GM18858 (cell line): ENCODE results near the gene TULP3.

ENCODE experiments used
- ATAC-seq: cut with Tn5 transposase; IDR thresholded peaks from one replicate; pipeline ENCODE4 v1.9.1; 2021; ENCODE audit not compliant: unreplicated experiment

The TULP3 gene

GRCh38 chr12:2963760-2964292 lies 73.1 kb downstream of the TULP3 start:
- ATAC-seq = no peak

DNA sequence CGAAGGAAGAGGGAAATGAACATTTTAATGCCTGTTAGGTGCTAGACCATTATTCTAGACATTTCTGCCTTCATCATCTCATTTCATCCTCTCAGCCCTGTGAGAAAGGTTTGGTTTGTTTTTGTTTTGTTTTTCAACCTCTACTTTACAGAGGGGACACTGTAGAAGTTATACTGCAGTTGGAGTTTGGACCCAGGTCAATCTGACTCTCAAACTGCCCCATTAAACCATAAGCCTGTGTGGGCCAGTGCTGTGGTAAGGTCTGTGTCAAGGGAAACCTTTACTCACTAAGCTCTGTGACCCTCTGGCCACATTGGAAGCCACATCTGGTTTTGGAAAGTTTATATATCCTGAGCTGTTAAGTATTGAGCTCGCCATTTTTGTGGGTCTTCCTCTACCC lies 77.0 kb downstream of the TULP3 start:
- no peak for ATAC-seq

DNA sequence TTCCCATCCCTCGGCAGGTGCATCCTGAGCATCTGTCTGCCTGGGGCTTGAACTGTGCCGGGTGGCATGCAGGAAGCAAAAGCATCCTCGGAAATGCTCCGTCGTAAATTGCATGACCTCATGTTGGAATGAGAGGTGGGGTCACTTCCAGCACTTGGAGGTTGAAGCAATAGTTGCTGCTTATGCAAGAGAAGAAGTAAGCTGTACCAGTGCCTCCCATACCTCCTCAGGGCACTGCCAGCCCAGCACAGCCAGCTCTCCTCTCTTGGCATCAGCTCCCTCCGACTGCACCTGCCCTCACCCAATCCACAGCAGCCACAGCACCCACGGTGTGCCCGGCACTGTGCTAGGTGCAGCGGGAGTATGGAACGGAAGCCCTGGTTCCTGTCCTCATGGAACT lies 80.1 kb downstream of the TULP3 start:
- no peak for ATAC-seq

DNA sequence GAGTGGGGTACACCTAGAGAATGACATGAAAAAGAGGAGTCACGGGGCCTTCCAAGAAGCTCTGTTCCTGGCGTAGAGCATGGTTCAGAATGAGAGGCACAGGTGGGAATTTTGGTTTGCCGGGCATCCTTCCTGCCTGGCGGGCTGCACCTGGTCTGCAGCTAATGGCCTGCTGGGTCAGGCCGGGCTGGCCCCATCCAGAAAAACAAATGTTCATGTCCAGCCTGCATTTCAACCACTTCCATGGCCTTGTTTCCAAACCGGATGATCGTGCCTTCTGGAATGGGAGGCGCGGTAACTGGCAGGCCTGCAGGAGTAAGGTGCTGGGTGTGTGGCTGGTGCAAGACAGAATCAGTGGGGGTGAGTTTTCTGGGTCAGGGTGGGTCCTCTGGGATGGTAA lies 82.9 kb downstream of the TULP3 start:
- ATAC-seq = no peak

GRCh38 chr12:2974560-2974971 lies 83.9 kb downstream of the TULP3 start:
- ATAC-seq = no peak

GRCh38 chr12:2976581-2976996 lies 85.9 kb downstream of the TULP3 start:
- ATAC-seq = no peak

DNA sequence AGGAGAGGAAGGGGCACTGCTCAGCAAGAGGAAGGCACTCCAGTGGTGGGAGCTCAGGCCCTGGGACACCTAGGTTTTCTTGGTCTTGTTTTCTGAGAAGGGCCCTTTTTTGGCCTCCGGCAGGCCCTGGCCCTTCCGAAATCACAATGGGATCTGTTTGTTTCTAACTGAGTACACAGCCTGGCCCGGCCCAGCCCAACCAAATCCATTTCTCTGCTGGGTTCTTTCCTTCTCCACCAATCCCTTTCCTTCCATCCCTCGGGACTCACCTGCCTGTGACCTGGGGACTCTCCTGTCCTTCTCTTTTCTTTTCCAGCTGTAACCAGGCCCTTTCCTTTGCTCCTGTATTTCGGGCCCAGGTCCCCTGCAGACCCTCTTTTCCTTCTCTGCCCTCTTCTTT lies 87.1 kb downstream of the TULP3 start:
- no peak for ATAC-seq

- ATAC-seq = no peak
Measured at GRCh38 chr12:2979806-2980205, 89.1 kb downstream of the TULP3 start.

DNA sequence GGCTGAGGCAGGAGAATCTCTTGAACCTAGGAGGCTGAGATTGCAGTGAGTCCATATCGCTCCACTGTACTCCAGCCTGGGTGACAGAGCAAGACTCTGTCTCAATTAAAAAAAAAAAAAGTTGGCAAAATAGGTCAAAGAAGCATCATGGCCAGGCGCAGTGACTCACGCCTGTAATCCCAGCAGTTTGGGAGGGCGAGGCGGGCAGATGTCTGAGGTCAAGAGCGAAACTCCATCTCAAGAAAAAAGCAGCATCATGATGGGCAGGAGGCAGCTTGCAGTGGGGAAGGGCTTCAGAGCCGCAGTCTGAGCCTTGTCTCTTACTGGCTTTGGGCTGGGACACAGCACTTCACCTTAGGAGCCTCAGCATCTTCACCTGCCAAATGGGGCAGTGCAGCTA lies 89.9 kb downstream of the TULP3 start:
- ATAC-seq = no peak

- ATAC-seq = no peak
Measured at GRCh38 chr12:2982361-2982760, 91.7 kb downstream of the TULP3 start.

DNA sequence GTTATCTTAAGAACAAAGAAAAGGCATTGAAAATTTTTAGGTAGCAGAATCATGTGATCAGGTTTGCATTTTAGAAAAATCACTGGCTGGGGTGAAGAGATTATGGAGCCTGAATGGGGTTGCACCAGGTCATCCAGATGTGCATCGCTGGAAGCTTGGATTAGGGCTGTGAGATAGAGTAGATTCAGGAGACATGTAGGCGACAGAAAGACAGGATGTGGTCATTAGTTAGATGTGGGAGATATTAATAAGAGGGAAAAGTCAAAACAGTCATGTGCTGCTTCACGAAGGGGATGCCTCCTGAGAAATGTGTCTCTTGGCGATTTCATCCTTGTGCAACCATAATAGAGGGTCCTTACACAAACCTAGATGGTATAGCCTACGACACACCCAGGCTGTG lies 93.6 kb downstream of the TULP3 start:
- ATAC-seq = no peak

DNA sequence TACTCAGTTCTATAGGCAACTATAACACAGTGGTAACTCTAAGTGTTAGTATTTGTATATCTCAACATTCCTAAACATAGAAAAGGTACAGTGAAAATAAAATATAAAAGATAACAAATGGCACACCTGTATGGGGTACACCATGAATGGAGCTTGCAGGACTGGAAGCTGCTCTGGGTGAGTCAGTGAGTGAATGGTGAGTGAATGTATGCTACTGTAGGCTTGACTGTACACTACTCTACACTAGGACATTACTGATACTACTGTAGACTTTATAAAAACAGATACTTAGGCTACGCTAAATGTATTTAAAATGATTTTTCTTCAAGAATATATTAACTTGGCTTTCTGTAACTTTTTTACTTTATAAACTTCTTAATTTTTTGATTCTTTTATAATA lies 94.0 kb downstream of the TULP3 start:
- no peak for ATAC-seq

GRCh38 chr12:2986876-2987275 lies 96.2 kb downstream of the TULP3 start:
- no peak for ATAC-seq

DNA sequence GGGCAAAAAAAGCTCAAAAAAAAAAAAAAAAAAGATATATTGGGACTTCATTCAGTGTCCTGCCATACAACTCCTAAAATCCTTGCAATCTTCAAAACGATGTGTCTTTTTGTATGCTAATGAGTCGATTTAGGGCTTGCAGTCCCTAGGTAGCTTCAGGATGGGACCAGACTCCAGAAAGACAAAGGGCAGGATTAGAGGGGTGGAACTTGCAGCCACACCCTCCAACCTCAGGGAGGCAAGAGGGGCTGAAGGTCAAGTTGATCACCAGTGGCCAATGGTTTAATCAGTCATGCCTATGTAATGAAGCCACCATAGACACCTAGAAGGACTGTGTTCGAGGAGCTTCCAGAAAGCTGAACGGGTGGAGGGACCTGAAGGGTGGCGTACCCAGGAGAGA lies 97.8 kb downstream of the TULP3 start:
- ATAC-seq = no peak
